Parathyroid adenoma (tissue), 2 donors: ENCODE results near the gene BRD4.

ENCODE experiments used
- H2AFZ ChIP-seq: fragments of 300-600 bp; sonication (generic); one replicate; pipeline ENCODE4 v1.7.0; 2017; ENCODE audit warnings: antibody characterized with exemption, mild to moderate bottlenecking
- H3K27ac ChIP-seq: fragments of 300-600 bp; sonication (generic); one replicate; pipeline ENCODE4 v1.7.0; 2017
- H3K27me3 ChIP-seq: fragments of 300-600 bp; sonication (generic); one replicate; pipeline ENCODE4 v1.7.0; 2017; ENCODE audit warnings: low read length; ENCODE audit not compliant: control insufficient read depth, insufficient read depth
- H3K36me3 ChIP-seq: fragments of 300-600 bp; sonication (generic); one replicate; pipeline ENCODE4 v1.7.0; 2017; ENCODE audit warnings: low read length; ENCODE audit not compliant: control insufficient read depth, insufficient read depth
- H3K4me1 ChIP-seq: fragments of 300-600 bp; sonication (generic); one replicate; pipeline ENCODE4 v1.7.0; 2017; ENCODE audit warnings: control low read depth
- H3K4me2 ChIP-seq: fragments of 300-600 bp; sonication (generic); one replicate; pipeline ENCODE4 v1.7.0; 2017; ENCODE audit warnings: low read length
- H3K4me3 ChIP-seq: fragments of 300-600 bp; sonication (generic); one replicate; pipeline ENCODE4 v1.7.0; 2017; ENCODE audit warnings: low read depth, low read length
- H3K79me2 ChIP-seq: fragments of 300-600 bp; sonication (generic); one replicate; pipeline ENCODE4 v1.7.0; 2017; ENCODE audit warnings: control low read depth
- H3K9ac ChIP-seq: fragments of 300-600 bp; sonication (generic); one replicate; pipeline ENCODE4 v1.7.0; 2017; ENCODE audit warnings: mild to moderate bottlenecking
- H3K9me3 ChIP-seq: fragments of 300-600 bp; sonication (generic); one replicate; pipeline ENCODE4 v1.7.0; 2017; ENCODE audit warnings: low read length; ENCODE audit not compliant: control insufficient read depth
- CTCF ChIP-seq: fragments of 300-600 bp; sonication (generic); IDR thresholded peaks from one replicate; pipeline ENCODE4 v1.7.0; 2017; ENCODE audit warnings: antibody characterized with exemption, mild to moderate bottlenecking
- donor health status: primary hyperparathyroidism.

BRD4 gene

GRCh38 chr19:15332311-15332996 lies at the start of gene BRD4:
Gene BRD4 (minus strand): TSS chr19:15332539. CDS start chr19:15273099, 59,440 bp downstream.
- Histone ChIP-seq H3K9ac (peak within 1 kb of the TSS; percentile 83), H3K9me3 (no peaks in the 10 kb centered on the region), H3K79me2 (peaks cover 47% of the 10 kb centered on the region), H3K4me1 (peaks cover 25% of the 10 kb centered on the region), H3K36me3 (no peaks in the 10 kb centered on the region), H3K4me2 (peak within 1 kb of the TSS; percentile 96), H3K4me3 (peak within 1 kb of the TSS; percentile 81), H3K27me3 (no peaks in the 10 kb centered on the region), H2AFZ (peak within 1 kb of the TSS; percentile 94), H3K27ac (peak within 1 kb of the TSS; percentile 68)
- TF ChIP-seq CTCF = no peak

- TF ChIP-seq CTCF = no peak
- H3K9ac ChIP-seq = no peak overlapping the region
- no peaks in the 10 kb centered on the region for H3K27me3 ChIP-seq
- no peak overlapping the region for H3K4me2 ChIP-seq
- peaks cover 15% of the 10 kb centered on the region for H3K4me1 ChIP-seq
- no peaks in the 10 kb centered on the region for H3K36me3 ChIP-seq
- H3K9me3 ChIP-seq = no peaks in the 10 kb centered on the region
- no peak overlapping the region for H3K4me3 ChIP-seq
- no peak overlapping the region for H2AFZ ChIP-seq
- peaks cover 42% of the 10 kb centered on the region for H3K79me2 ChIP-seq
- no peak overlapping the region for H3K27ac ChIP-seq
Measured at GRCh38 chr19:15381864-15382263, 49.5 kb upstream of the BRD4 start.

GRCh38 chr19:15381429-15381828 lies 49.1 kb upstream of the BRD4 start:
- no peak overlapping the region for H2AFZ ChIP-seq
- peak overlapping the region; percentile 90 for H3K27ac ChIP-seq
- peaks cover 16% of the 10 kb centered on the region for H3K4me1 ChIP-seq
- H3K9ac ChIP-seq = no peak overlapping the region
- H3K36me3 ChIP-seq = no peaks in the 10 kb centered on the region
- H3K79me2 ChIP-seq = peaks cover 42% of the 10 kb centered on the region
- no peak overlapping the region for H3K4me2 ChIP-seq
- H3K9me3 ChIP-seq = no peaks in the 10 kb centered on the region
- no peak overlapping the region for H3K4me3 ChIP-seq
- H3K27me3 ChIP-seq = no peaks in the 10 kb centered on the region
- TF ChIP-seq CTCF = no peak

GRCh38 chr19:15379999-15380647 lies 47.8 kb upstream of the BRD4 start:
- peak; percentile 7 for TF ChIP-seq CTCF
- peak overlapping the region; percentile 87 for H3K4me2 ChIP-seq
- H3K9me3 ChIP-seq = no peaks in the 10 kb centered on the region
- peak overlapping the region; percentile 98 for H3K4me3 ChIP-seq
- no peaks in the 10 kb centered on the region for H3K36me3 ChIP-seq
- H3K27me3 ChIP-seq = no peaks in the 10 kb centered on the region
- peak overlapping the region; percentile 8 for H3K9ac ChIP-seq
- peaks cover 15% of the 10 kb centered on the region for H3K4me1 ChIP-seq
- H3K27ac ChIP-seq = peak overlapping the region; percentile 90
- H3K79me2 ChIP-seq = peaks cover 40% of the 10 kb centered on the region
- H2AFZ ChIP-seq = peak overlapping the region; percentile 90
